HepG2 (cell line): ENCODE measurements around the gene CACNA1C. TPM values are rescaled to one million over a fixed set of nuclear protein-coding genes. Genes with fewer than 3 reads are reported as not detected.

Experiments used
- ATAC-seq: fragments of 200-7000 bp; cut with Tn5 transposase; 3 replicates; pipeline ENCODE4 v1.9.1; 2020; ENCODE audit warnings: mild to moderate bottlenecking, moderate library complexity
- BruUV-seq: library from RNA; stranded (reverse); fragments of 400-500 nt; replicated peaks from 2 replicates; lab custom pipeline; 2021; lab: Mats Ljungman, UMichigan
- CTCF ChIA-PET: fragments of 300-600 bp; formaldehyde crosslinking; extraction: SDS; loops from one replicate; lab custom pipeline; 2021; ENCODE audit warnings: low total read pairs, inconsistent platforms, low intra/inter-chr PET ratio; lab: Yijun Ruan, JAX
- POLR2A ChIA-PET: fragments of 350-600 bp; sonication (Branson Sonifier 250); formaldehyde crosslinking; loops from one replicate; lab custom pipeline; 2020; ENCODE audit warnings: antibody characterized with exemption, inconsistent platforms; lab: Yijun Ruan, JAX
- DNase-seq: peaks from one replicate; pipeline ENCODE4 v3.0.0-alpha.2; 2015; ENCODE audit warnings: low spot score
- FAIRE-seq: peaks from 3 replicates; lab custom pipeline; 2011; peaks lifted over from hg19 to GRCh38; lab: Jason Lieb, UNC
- H2AFZ ChIP-seq: one replicate; pipeline ENCODE4 v1.6.1; 2011; ENCODE audit warnings: low read length, inconsistent platforms
- H3K27ac ChIP-seq: fragments of 300-600 bp; 3 replicates; pipeline ENCODE4 v1.8.0; 2011; ENCODE audit warnings: mixed run types, mild to moderate bottlenecking, mixed read lengths, low read length, inconsistent platforms; ENCODE audit not compliant: insufficient read depth; ENCODE audit errors: extremely low read length
- H3K27me3 ChIP-seq, 2 experiments: fragments of 200-600 bp in 1 of 2; 2 replicates in 1 of 2; 3 replicates in 1 of 2; pipeline versions ENCODE4 v1.6.0 to v1.8.0; 2011; ENCODE audit warnings: low read length in 2 of 2, mild to moderate bottlenecking in 2 of 2, moderate library complexity in 2 of 2, inconsistent platforms in 1 of 2; ENCODE audit not compliant: insufficient read depth in 2 of 2, control insufficient read depth in 1 of 2
- H3K36me3 ChIP-seq, 2 experiments: fragments of 200-600 bp in 1 of 2; replicated peaks in 1 of 2; 2 replicates in 1 of 2; 3 replicates in 1 of 2; pipeline versions ENCODE4 v1.5.1 to v1.8.0; 2011; ENCODE audit warnings: low read length in 2 of 2, inconsistent platforms in 1 of 2; ENCODE audit not compliant: insufficient read depth in 2 of 2, control insufficient read depth in 1 of 2
- H3K4me1 ChIP-seq: 2 replicates; pipeline ENCODE4 v1.5.1; 2012; ENCODE audit warnings: low read length, inconsistent platforms; ENCODE audit not compliant: insufficient read depth
- H3K4me2 ChIP-seq: 2 replicates; pipeline ENCODE4 v1.6.0; 2011; ENCODE audit warnings: low read depth, low read length, inconsistent platforms
- H3K4me3 ChIP-seq, 3 experiments: fragments of 200-600 bp in 1 of 3; sonication (generic), shearing (Covaris generic) in 1 of 3; replicated peaks in 1 of 3; 2 replicates each; pipeline ENCODE4 v1.5.1; 2011 to 2016; ENCODE audit warnings: low read length in 3 of 3, inconsistent platforms in 2 of 3, low read depth in 2 of 3, mild to moderate bottlenecking in 2 of 3, control low read depth in 1 of 3, mixed read lengths in 1 of 3; ENCODE audit not compliant: insufficient read depth in 1 of 3
- H3K79me2 ChIP-seq: one replicate; pipeline ENCODE4 v1.6.1; 2011; ENCODE audit warnings: low read length, inconsistent platforms; ENCODE audit not compliant: insufficient read depth
- H3K9ac ChIP-seq: 2 replicates; pipeline ENCODE4 v1.6.0; 2011; ENCODE audit warnings: mild to moderate bottlenecking, low read depth, low read length, inconsistent platforms; ENCODE audit not compliant: insufficient read depth
- H3K9me3 ChIP-seq: 2 replicates; pipeline ENCODE4 v1.5.1; 2012; ENCODE audit warnings: mild to moderate bottlenecking, low read length
- H4K20me1 ChIP-seq: 2 replicates; pipeline ENCODE4 v1.6.0; 2011; ENCODE audit warnings: inconsistent platforms, mild to moderate bottlenecking, low read length, moderate library complexity; ENCODE audit not compliant: insufficient read depth
- EZH2 ChIP-seq: conservative IDR thresholded peaks from 2 replicates; pipeline ENCODE4 v1.6.1; 2012; ENCODE audit warnings: mild to moderate bottlenecking, low read depth, low read length, moderate library complexity
- FOXJ3 ChIP-seq: sonication (generic); formaldehyde crosslinking; IDR thresholded peaks from 2 replicates; pipeline ENCODE4 v1.4.0; 2020; ENCODE audit warnings: missing genetic modification reagents, mild to moderate bottlenecking, borderline replicate concordance
- HNF4A ChIP-seq: sonication (generic); formaldehyde crosslinking; IDR thresholded peaks from 2 replicates; pipeline ENCODE4 v1.4.0; 2020; ENCODE audit warnings: missing genetic modification reagents
- MYNN ChIP-seq: sonication (generic); formaldehyde crosslinking; IDR thresholded peaks from 2 replicates; pipeline ENCODE4 v1.4.0; 2020; ENCODE audit warnings: mild to moderate bottlenecking, low read depth, missing genetic modification reagents
- RBM39 ChIP-seq: fragments of 200-400 bp; formaldehyde crosslinking; IDR thresholded peaks from one replicate; pipeline ENCODE4 v1.6.1; 2018; ENCODE audit warnings: antibody characterized with exemption, mild to moderate bottlenecking, low read depth, low read length; ENCODE audit not compliant: poor library complexity, severe bottlenecking
- REST ChIP-seq, 2 experiments: IDR thresholded peaks; 2 replicates each; pipeline ENCODE4 v1.6.1; 2011 to 2012; ENCODE audit warnings: low read length in 2 of 2, borderline replicate concordance in 1 of 2, low read depth in 1 of 2, mild to moderate bottlenecking in 1 of 2, moderate library complexity in 1 of 2
- SNAI1 ChIP-seq: sonication (generic); formaldehyde crosslinking; IDR thresholded peaks from 2 replicates; pipeline ENCODE4 v1.5.0; 2020; ENCODE audit warnings: mild to moderate bottlenecking, missing genetic modification reagents, borderline replicate concordance
- ZBTB3 ChIP-seq: sonication (generic); formaldehyde crosslinking; IDR thresholded peaks from 2 replicates; pipeline ENCODE4 v1.4.0; 2020; ENCODE audit warnings: low read depth, mild to moderate bottlenecking, moderate library complexity, missing genetic modification reagents, borderline replicate concordance
- ZNF18 ChIP-seq: sonication (generic); formaldehyde crosslinking; IDR thresholded peaks from 2 replicates; pipeline ENCODE4 v1.8.0; 2022; ENCODE audit warnings: mild to moderate bottlenecking, missing genetic modification reagents; ENCODE audit not compliant: insufficient replicate concordance
- ZNF414 ChIP-seq: sonication (generic); formaldehyde crosslinking; IDR thresholded peaks from 2 replicates; pipeline ENCODE4 v1.5.0; 2020; ENCODE audit warnings: missing genetic modification reagents
- ZNF670 ChIP-seq: sonication (generic); formaldehyde crosslinking; IDR thresholded peaks from 2 replicates; pipeline ENCODE4 v1.8.0; 2022; ENCODE audit warnings: mild to moderate bottlenecking, missing genetic modification reagents, borderline replicate concordance
- ZNF782 ChIP-seq: sonication (generic); formaldehyde crosslinking; IDR thresholded peaks from 2 replicates; pipeline ENCODE4 v1.4.0; 2020; ENCODE audit warnings: missing genetic modification reagents, mild to moderate bottlenecking, borderline replicate concordance
- ZNF841 ChIP-seq: sonication (generic); formaldehyde crosslinking; IDR thresholded peaks from 2 replicates; pipeline ENCODE4 v1.8.1; 2023; ENCODE audit warnings: missing genetic modification reagents, borderline replicate concordance
- ZSCAN22 ChIP-seq: sonication (generic); formaldehyde crosslinking; IDR thresholded peaks from 2 replicates; pipeline ENCODE4 v1.4.0; 2020; ENCODE audit warnings: mild to moderate bottlenecking, missing genetic modification reagents
- WGBS: methylation state at CpG from one replicate; pipeline ENCODE4 v1.1.6; 2017; ENCODE audit warnings: low lambda C conversion rate; 5-methylcytosine and 5-hydroxymethylcytosine counted together
- in situ Hi-C: cut with HindIII; loops from 2 replicates; pipeline ENCODE4 v1.10.0; 2017; ENCODE audit warnings: low pct_unique_long_range_greater_than_20kb; ENCODE audit not compliant: extremely low pct_ligation_motif_present
- intact Hi-C: fragments of 100-400 bp; cut with micrococcal nuclease; formaldehyde crosslinking; loops from one replicate; pipeline ENCODE4 v1.10.0; 2022; ENCODE audit not compliant: unreplicated experiment
- polyA plus RNA-seq, 8 experiments: library from polyadenylated mRNA; depleted of rRNA in 3 of 8; stranded (reverse) in 7 of 8; unstranded in 1 of 8; fragments of >200 nt; fragmentation: Illumina TruSeq in 4 of 8; extraction: Trizol in 4 of 8; gene quantifications; 2 replicates each; pipeline versions ENCODE4 v1.2.1 to v1.2.3, GENCODE V29; 2011 to 2016; ENCODE audit warnings: low read depth in 4 of 8, missing spikeins in 1 of 8, mixed read lengths in 1 of 8; ENCODE audit not compliant: insufficient read depth in 1 of 8
- total RNA-seq, 5 experiments: library from RNA; depleted of rRNA; stranded (reverse); fragments of >200 nt; fragmentation: Illumina TruSeq; extraction: Trizol; gene quantifications; 2 replicates each; pipeline ENCODE4 v1.2.3, GENCODE V29; 2016; ENCODE audit warnings: low read depth in 1 of 5
- TF ChIP-seq, protein P1 (sequence below): conservative IDR thresholded peaks from 2 replicates; pipeline ENCODE4 v1.6.1; 2018; ENCODE audit warnings: missing genetic modification reagents

Gene CACNA1C
- total and polyA plus RNA-seq, 2 of the 13 experiments (the other 11 are each of a cell fraction or from before 2014, with no cell fraction given), result not detected

DNA sequence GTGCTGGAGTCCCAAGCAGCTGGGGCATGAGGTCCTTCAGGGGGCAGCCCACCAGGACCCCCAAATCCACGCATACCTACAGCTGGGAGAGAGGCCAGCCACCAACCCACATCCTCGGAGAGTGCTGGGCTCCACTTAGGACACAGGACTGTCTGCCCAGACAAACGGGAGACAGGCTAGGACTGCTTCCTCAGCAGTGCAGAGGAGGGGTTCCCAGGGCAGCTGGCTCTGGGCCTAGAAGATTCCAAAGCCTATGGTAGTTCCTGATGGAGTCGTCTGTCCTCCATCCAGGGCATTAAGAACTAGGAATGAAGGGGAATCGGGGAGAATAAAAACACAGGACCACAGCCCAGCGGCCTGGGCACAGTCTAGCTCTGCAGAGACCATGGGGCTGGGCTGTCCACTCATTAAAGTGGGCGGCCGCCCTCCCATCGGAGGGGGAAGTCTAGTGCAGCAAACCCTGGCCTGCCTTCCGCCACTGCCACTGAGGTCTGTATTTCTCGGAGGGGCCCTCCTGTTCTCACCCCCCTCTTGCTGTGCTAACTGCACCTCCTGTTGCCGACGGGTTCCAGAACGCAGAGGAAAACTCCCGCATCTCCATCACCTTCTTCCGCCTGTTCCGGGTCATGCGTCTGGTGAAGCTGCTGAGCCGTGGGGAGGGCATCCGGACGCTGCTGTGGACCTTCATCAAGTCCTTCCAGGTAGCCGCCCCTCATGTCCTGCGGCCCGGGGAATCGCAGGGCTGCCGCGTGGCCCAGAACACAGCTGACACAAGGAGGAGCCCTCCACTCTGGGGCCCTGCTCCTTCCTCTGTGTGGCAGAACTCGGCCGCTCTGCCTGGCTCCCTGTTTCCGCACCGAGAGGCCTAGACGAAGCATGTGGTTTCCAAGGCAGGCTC is 598.5 kb downstream of the CACNA1C start:
- no peak overlapping the region for H3K27ac ChIP-seq
- ATAC-seq (peak; percentile 33; the same call in 2 of the 3 replicates), DNase-seq (no peak), FAIRE-seq (no peak)
- 44% methylated on average over 16 of the region's 32 CpGs for WGBS
- no peak overlapping the region for H3K9ac ChIP-seq
- no peak overlapping the region for H3K4me2 ChIP-seq
- no peaks in the 10 kb centered on the region for H3K4me1 ChIP-seq
- no peak overlapping the region for H2AFZ ChIP-seq
- H3K9me3 ChIP-seq, result no peaks in the 10 kb centered on the region
- BruUV-seq, result no TSS peak
- H3K27me3 ChIP-seq, result peaks cover 13 to 68% of the 10 kb centered on the region in 2 experiments
- H4K20me1 ChIP-seq, result no peaks in the 10 kb centered on the region
- intact Hi-C loops (no loop called here), in situ Hi-C loops (no loop called here)
- H3K79me2 ChIP-seq, result no peaks in the 10 kb centered on the region
- H3K36me3 ChIP-seq, result no peaks in the 10 kb centered on the region
- H3K4me3 ChIP-seq, result no peak overlapping the region
- ChIA-PET POLR2A (no interaction called here), CTCF (no interaction called here)
- TF ChIP-seq EZH2, result no peak
- TF ChIP-seq MYNN (CRISPR knock-in tag), result no peak
- no peak for TF ChIP-seq ZNF782 (CRISPR knock-in tag)
- no peak for TF ChIP-seq RBM39
- TF ChIP-seq ZNF414 (CRISPR knock-in tag), result no peak
- TF ChIP-seq ZNF18, result no peak
- TF ChIP-seq ZBTB3, result no peak
- no peak for TF ChIP-seq ZNF841 (CRISPR knock-in tag)
- no peak for TF ChIP-seq FOXJ3 (CRISPR knock-in tag)
- TF ChIP-seq REST (IDR thresholded peaks at IDR 0.05; ENCODE audit: borderline replicate concordance in 1 of 2, low read depth in 1 of 2, low read length in 2 of 2), result no peak
- no peak for TF ChIP-seq ZSCAN22 (CRISPR knock-in tag)
- TF ChIP-seq SNAI1 (CRISPR knock-in tag), result no peak
- no peak for TF ChIP-seq ZNF670 (CRISPR knock-in tag)
- TF ChIP-seq, protein P1, sequence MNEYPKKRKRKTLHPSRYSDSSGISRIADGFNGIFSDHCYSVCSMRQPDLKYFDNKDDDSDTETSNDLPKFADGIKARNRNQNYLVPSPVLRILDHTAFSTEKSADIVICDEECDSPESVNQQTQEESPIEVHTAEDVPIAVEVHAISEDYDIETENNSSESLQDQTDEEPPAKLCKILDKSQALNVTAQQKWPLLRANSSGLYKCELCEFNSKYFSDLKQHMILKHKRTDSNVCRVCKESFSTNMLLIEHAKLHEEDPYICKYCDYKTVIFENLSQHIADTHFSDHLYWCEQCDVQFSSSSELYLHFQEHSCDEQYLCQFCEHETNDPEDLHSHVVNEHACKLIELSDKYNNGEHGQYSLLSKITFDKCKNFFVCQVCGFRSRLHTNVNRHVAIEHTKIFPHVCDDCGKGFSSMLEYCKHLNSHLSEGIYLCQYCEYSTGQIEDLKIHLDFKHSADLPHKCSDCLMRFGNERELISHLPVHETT (CRISPR knock-in tag), result no peak
- no peak for TF ChIP-seq HNF4A
